Spinal cord (tissue), 10 donors: Measurements from ENCODE around the gene CDH16. TPM values are rescaled to one million over a fixed set of nuclear protein-coding genes. Genes with fewer than 3 reads are reported as not detected.
"Not testable (repeated sequence)": the region's sequence is repeated elsewhere in the genome, so short reads cannot be mapped to it uniquely, and the experiment has no call there.

Source experiments
- DNase-seq, 6 donors: peaks; one replicate each; pipeline versions ENCODE4 v3.0.0 to v3.0.0-alpha.2; 2013 to 2015; ENCODE audit warnings: low spot score in 6 of 6, low read depth in 4 of 6
- H3K27ac ChIP-seq: one replicate; pipeline ENCODE4 v1.5.1; 2013; ENCODE audit warnings: low read depth, low read length, control low read depth
- H3K27me3 ChIP-seq: one replicate; pipeline ENCODE4 v1.6.1; 2013; ENCODE audit warnings: low read length; ENCODE audit not compliant: control insufficient read depth, insufficient read depth
- H3K36me3 ChIP-seq: one replicate; pipeline ENCODE4 v1.6.1; 2013; ENCODE audit warnings: low read length; ENCODE audit not compliant: control insufficient read depth, insufficient read depth
- H3K4me1 ChIP-seq: one replicate; pipeline ENCODE4 v1.6.1; 2013; ENCODE audit warnings: low read length; ENCODE audit not compliant: control insufficient read depth, insufficient read depth
- H3K4me3 ChIP-seq: one replicate; pipeline ENCODE4 v1.5.1; 2013; ENCODE audit warnings: low read depth, low read length, control low read depth
- H3K9me3 ChIP-seq: one replicate; pipeline ENCODE4 v1.6.1; 2013; ENCODE audit warnings: low read length; ENCODE audit not compliant: control insufficient read depth, insufficient read depth
- WGBS: methylation state at CpG from one replicate; pipeline ENCODE4 v1.1.5; 2013; ENCODE audit warnings: missing lambda C conversion rate; ENCODE audit not compliant: insufficient coverage; 5-methylcytosine and 5-hydroxymethylcytosine counted together
- polyA plus RNA-seq, 2 donors: library from polyadenylated mRNA; unstranded; fragments of 120-200 nt; gene quantifications; one replicate each; pipeline ENCODE4 v1.2.1, GENCODE V29; 2013; ENCODE audit not compliant: insufficient read length in 2 of 2
- total RNA-seq, 2 donors: library from RNA; depleted of rRNA in 1 of 2; stranded (reverse); fragments of 120-200 nt in 1 of 2; fragments of >200 nt in 1 of 2; gene quantifications; one replicate each; pipeline versions ENCODE4 v1.2.3 to v1.2.4, GENCODE V29; 2013 to 2014
- donor health status: healthy.

CDH16 gene
- total and polyA plus RNA-seq, 4 donors = 0.67 to 1.8 TPM; not detected in 2

DNA sequence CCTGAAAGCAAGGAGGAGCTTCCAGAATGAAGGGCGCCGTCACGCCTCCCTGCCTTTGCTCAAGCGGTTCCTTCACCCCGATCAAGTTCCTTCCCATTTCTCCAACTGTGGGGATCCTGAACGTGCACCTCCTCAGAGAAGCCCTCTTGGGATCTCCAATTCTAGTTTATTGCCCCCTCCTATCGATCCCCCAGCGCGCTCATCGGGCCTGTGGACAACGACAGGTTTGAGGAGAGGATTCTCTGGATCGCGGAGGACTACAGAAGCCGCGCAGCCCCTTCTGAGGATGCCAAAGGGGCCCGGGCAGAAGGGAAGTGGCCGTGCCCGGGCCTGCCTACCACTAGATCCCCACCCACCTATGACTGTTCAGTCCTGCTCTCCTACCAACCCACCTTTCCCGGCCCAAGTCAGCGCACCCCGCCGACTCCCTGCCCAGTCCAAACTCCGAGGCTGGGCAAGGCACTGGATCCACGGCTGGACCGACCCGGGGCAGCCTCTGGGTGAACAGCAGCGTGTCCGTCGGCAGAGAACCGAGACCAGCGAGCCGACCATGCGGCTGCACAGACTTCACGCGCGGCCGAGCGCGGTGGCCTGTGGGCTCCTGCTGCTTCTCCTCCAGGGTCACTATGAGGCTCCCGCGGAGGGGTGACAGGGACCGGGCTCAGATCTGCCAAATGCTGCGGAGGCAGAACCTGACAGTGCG lies 29.6 kb upstream of the CDH16 start:
- H3K27ac ChIP-seq = no peak overlapping the region
- H3K36me3 ChIP-seq = peaks cover 12% of the 10 kb centered on the region
- H3K9me3 ChIP-seq = no peaks in the 10 kb centered on the region
- DNase-seq = peak in 1 of 6 donors; percentile 16
- H3K27me3 ChIP-seq = peaks cover 41% of the 10 kb centered on the region
- H3K4me3 ChIP-seq = peak overlapping the region; percentile 49
- WGBS = 2% methylated on average over 40 of the region's 44 CpGs
- H3K4me1 ChIP-seq = peaks cover 19% of the 10 kb centered on the region

DNA sequence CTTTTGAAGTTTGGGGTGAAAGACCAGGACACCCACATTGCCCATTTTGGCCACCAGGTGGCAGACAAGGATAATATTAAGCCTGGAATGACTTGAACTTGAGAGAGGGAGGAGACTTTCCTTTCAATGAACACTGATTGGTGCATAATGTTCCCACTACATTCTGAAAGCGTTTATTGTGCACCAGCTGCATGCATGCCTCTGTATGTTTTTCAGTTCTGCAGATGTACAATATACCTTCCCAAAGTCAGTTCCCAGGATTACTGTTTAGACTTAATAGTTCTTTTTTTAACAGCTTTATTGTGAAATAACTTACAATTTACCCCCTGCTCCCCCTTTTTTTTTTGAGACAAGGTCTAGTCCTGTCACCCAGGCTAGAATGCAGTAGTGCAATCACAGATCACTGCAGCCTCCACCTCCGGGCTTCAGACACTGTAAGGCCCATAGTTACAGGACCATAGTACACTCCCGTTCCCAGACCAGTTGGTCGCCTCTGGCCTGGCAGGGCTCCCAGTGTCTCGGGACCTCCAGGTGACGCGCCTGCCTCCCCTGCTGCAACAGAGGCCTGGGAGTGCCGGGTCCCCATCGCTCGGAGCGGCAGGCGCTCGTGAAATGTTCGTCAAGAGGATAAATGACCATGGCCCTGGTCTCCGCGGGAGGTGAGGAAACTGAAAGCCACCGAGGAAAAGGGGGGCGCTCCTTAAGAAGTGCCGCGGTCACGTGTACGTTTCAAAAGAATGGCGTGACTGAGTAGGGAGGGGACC lies 28.8 kb upstream of the CDH16 start:
- Histone ChIP-seq H3K27ac (no peak overlapping the region), H3K4me3 (peak overlapping the region; percentile 49), H3K9me3 (no peaks in the 10 kb centered on the region), H3K4me1 (peaks cover 19% of the 10 kb centered on the region), H3K36me3 (peaks cover 20% of the 10 kb centered on the region), H3K27me3 (peaks cover 41% of the 10 kb centered on the region)
- WGBS = 1% methylated on average over 13 of the region's 23 CpGs
- DNase-seq = peak; percentile 59 to 95 (median 77)

DNA sequence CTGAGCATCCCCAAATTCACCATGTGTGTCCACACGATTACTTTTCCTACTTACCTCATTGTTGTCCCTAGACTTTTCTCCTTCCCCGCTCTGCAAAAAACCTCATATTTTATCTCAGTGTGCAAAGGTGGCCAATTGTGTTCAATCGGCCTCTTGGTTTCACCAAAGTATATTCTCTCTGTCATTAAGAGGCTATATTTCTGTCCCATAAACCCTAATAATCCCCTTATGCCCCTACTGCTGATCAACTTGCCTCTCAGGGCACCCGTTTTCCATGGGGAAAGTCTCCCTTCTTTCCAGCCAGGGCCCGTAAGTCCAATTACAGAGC lies 28.3 kb upstream of the CDH16 start:
- Histone ChIP-seq H3K9me3 (no peaks in the 10 kb centered on the region), H3K4me3 (no peak overlapping the region), H3K4me1 (peaks cover 19% of the 10 kb centered on the region), H3K36me3 (peaks cover 26% of the 10 kb centered on the region), H3K27me3 (peaks cover 36% of the 10 kb centered on the region), H3K27ac (no peak overlapping the region)
- DNase-seq = no peak
- 43% methylated on average over 4 of the region's 5 CpGs for WGBS

DNA sequence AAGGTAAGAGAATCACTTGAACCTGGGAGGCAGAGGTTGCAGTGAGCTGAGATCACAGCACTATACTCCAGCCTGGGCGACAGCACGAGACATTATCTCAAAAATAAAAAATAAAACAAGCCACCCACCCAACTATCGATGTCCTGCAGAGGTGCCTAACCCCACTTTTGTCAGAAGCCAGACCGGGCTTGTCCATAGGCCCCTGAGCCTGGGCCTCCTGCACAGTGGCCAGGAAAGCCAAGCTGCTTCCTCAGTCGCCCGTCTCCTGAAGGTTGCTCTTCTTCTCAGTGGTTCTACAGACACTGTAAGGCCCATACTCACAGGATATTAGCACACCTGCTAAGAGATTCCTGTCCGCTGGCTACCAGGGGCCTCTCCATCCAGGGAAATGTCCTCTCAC lies 27.9 kb upstream of the CDH16 start:
- Histone ChIP-seq H3K9me3 (no peaks in the 10 kb centered on the region), H3K27ac (no peak overlapping the region), H3K4me1 (peaks cover 19% of the 10 kb centered on the region), H3K36me3 (peaks cover 30% of the 10 kb centered on the region), H3K4me3 (no peak overlapping the region), H3K27me3 (peaks cover 34% of the 10 kb centered on the region)
- DNase-seq = no peak
- WGBS = 89% methylated on average over 7 of the region's 7 CpGs

DNA sequence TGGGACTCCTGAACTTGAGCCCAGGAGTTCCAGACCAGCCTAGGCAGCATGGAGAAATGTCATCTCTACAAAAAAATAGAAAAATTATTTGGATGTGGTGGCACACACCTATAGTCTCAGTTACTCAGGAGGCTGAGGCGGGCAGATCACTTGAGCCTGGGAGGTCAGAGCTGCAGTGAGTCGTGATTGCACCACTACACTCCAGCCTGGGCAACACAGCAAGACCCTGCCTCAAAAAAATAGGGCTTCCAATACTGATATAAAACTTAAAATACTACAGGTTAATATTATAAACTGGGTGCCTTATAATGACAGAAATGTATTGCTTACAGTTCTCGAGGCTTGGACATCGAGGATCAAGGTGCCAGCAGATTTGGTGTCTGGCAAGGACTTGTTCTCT lies 27.3 kb upstream of the CDH16 start:
- 95% methylated on average over 2 of the region's 4 CpGs for WGBS
- H3K27ac ChIP-seq = no peak overlapping the region
- H3K27me3 ChIP-seq = peaks cover 28% of the 10 kb centered on the region
- peaks cover 36% of the 10 kb centered on the region for H3K36me3 ChIP-seq
- peaks cover 19% of the 10 kb centered on the region for H3K4me1 ChIP-seq
- DNase-seq = no peak
- no peaks in the 10 kb centered on the region for H3K9me3 ChIP-seq
- H3K4me3 ChIP-seq = no peak overlapping the region

DNA sequence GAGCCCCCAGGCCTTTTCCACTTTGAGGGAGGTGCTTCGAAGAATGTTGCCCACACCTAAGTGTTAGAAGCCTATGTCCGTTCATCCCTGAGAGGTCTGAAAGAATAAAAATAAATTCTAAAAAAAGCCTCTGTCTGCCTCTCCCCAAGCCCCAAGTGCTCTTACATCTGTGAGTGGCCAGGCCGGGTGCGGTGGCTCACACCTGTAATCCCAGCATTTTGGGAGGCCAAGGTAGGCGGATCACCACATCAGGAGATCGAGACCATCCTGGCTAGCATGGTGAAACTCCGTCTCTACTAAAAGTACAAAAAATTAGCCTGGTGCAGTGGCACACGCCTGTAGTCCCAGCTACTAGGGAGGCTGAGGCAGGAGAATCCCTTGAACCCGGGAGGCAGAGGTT lies 26.3 kb upstream of the CDH16 start:
- H3K9me3 ChIP-seq, H3K4me3 ChIP-seq, H3K27ac ChIP-seq, DNase-seq: not testable (repeated sequence)
- Histone ChIP-seq H3K36me3 (peaks cover 46% of the 10 kb centered on the region), H3K4me1 (peaks cover 19% of the 10 kb centered on the region), H3K27me3 (peaks cover 20% of the 10 kb centered on the region)
- WGBS = 100% methylated on average over 5 of the region's 9 CpGs

DNA sequence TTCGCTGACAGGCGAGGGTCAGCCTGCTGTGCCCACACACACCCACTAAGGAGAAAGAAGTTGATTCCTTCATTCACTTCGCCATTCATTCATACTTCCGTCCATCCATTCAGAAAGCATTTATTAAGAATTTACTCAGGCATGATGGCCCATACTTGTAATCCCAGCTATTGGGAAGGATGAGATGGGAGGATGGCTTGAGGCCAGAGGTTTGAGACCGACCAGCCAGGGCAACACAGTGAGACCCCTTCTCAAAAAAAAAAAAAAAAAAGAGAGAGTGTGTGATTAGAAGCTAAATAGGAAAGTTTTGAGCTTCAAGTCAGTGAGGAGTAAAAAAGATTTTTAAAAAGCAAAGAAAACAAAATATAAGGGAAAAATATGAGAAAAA lies 25.4 kb upstream of the CDH16 start:
- no peak overlapping the region for H3K27ac ChIP-seq
- peaks cover 55% of the 10 kb centered on the region for H3K36me3 ChIP-seq
- no peaks in the 10 kb centered on the region for H3K9me3 ChIP-seq
- H3K4me1 ChIP-seq = peaks cover 15% of the 10 kb centered on the region
- H3K4me3 ChIP-seq = no peak overlapping the region
- WGBS = no CpG with 5 or more reads among the region's 5 CpGs
- DNase-seq = no peak
- peaks cover 10% of the 10 kb centered on the region for H3K27me3 ChIP-seq

DNA sequence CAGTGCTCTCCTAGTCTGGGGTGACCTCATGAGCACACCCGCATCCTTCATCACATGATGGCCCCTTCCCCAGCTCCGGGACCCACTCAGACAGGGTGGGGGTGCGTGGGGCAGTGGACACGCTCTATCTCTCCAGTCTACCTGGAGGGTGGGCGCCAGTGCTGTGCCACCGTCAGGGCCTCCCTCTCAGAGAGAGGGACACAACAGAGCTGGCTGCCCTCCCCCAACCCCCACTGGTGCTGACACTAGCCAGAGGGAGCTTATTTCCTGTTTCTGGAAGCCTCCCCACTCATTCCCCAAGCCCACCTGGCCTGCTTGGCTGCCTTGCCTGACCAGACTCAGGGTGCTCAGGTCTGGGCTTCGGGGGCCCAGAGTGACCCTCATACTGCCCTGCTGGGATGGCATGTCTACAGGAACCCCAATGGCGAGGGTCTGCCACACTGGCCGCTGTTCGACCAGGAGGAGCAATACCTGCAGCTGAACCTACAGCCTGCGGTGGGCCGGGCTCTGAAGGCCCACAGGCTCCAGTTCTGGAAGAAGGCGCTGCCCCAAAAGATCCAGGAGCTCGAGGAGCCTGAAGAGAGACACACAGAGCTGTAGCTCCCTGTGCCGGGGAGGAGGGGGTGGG lies 24.9 kb upstream of the CDH16 start:
- no peak for DNase-seq
- Histone ChIP-seq H3K27me3 (peaks cover 5% of the 10 kb centered on the region), H3K9me3 (no peaks in the 10 kb centered on the region), H3K36me3 (peaks cover 59% of the 10 kb centered on the region), H3K4me3 (no peak overlapping the region), H3K4me1 (peaks cover 10% of the 10 kb centered on the region), H3K27ac (no peak overlapping the region)
- 91% methylated on average over 14 of the region's 15 CpGs for WGBS

DNA sequence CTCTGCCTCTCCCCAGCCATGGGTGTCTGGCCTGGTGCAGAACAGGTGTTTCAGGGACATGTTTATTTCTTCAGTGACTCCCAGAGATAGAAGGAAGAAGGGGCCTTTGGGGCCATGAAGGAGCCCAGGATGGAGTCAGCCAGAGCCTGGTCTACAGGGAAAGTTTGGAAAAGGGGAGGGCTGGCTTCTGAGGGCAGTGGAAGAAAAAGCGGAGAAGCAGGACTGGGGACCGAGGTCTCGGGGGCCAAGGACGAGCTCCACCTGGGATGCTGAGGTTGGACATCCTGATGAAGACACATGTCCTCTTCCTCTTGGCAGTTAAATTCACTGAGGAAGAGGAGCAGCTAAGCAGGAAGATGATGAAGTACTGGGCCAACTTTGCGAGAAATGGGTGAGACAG lies 24.3 kb upstream of the CDH16 start:
- WGBS = 98% methylated on average over 5 of the region's 5 CpGs
- Histone ChIP-seq H3K27ac (no peak overlapping the region), H3K36me3 (peaks cover 65% of the 10 kb centered on the region), H3K4me3 (no peak overlapping the region), H3K27me3 (no peaks in the 10 kb centered on the region), H3K9me3 (no peaks in the 10 kb centered on the region), H3K4me1 (peaks cover 5% of the 10 kb centered on the region)
- DNase-seq = no peak
